AG08395 (cell line): ENCODE data around the gene EPHB2.

ENCODE experiments used
- DNase-seq: peaks from one replicate; pipeline ENCODE4 v3.0.0; 2012; ENCODE audit warnings: mixed read lengths, low spot score

The EPHB2 gene

DNA sequence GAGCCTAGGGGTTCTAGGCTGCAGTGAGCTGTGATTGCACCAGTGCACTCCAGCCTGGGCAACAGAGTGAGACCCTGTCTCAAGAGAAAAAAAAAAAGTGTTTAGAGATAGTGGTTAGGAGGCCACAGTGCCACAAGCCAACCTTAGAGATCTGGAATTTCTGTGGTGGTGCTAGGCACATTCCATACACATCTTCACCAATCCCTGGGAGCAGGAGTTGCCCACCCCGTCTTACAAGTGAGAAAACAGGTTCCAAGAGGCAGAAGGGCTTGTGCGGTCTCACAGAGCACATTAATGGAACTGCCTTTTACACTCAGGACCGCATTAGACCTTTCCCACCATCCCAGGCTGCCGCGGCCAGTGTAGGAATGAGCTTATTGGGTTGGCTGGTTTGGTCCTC lies 93.2 kb downstream of the EPHB2 start:
- DNase-seq, result no peak

DNA sequence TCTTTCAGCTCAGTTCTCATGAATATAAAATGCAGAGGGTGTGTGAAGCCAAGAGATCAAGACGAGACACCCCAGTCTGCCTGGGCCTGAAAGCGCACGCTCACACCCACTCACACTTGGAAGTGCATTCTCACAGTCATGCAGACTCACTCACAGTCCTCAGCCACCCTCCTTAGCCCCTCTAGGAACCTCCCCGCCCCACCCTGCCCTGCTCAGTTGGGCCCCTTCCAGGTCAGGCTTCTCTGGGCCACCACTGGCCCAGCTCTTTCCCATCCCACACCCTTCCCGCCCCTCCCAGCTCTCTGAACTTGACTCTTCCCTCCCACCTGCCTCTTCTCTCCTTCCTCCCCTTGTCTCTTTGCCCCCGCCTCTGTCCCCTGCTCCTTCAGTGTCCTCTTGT lies 93.8 kb downstream of the EPHB2 start:
- DNase-seq, result no peak

DNA sequence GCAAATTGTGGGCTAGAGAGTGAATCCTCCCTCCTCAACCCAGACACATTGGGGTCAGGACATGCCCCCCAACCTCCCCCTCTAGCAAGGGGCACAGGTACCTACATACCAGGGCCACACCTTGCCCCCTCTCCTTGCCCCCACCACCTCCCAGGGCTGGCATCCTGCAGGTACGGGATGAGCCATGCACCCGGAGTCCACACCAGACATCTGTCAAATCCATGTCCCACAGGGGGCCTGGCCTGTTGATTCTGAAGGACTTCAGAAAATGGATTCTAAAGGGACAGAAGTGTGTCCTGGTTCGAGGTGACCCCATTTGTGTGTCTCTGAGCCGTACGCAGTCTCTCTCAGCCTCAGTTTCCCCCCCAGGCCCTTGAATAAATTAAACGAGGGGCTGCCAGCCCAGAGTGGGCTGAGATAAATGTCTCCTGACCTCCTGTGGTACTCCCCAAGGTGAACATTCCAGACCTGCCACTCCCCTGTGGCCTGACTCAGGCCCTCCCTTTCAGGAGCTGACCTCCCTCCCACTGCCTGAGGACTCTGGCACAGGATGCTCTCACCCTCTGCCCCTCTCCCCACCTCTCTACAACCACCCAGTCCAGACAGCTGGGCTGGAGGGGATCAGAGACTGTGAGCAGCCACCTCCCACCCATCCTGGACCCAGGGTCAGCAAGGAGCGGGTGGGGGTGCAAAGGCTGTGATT lies 94.5 kb downstream of the EPHB2 start:
- DNase-seq, result no peak

DNA sequence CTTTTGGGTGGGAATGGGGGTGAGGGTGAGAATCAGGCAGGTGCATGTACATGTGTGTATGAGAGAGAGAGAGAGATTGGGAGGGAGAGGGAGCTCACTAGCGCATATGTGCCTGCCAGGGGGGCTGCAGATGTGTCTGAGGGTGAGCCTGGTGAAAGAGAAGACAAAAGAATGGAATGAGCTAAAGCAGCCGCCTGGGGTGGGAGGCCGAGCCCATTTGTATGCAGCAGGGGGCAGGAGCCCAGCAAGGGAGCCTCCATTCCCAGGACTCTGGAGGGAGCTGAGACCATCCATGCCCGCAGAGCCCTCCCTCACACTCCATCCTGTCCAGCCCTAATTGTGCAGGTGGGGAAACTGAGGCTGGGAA lies 95.0 kb downstream of the EPHB2 start:
- no peak for DNase-seq

DNA sequence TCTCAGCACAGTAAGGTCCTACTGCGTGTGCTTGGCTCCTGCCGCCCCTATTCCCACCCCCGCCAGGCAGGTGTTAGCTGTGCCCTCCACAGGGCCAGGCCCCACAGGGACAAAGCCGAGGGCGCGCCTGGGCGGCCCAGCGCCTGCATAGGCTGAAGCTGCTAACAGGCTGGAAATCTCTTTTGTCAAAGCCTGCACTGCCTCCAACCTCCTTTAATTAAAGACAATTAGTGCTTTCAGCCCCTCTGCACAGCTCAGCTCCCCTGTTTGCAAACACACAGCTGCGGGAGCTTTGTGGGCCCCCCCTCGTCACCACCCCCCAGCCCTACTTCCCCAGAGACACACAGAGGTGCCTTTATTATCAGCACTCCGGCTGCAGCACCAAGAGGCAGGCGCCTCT lies 95.9 kb downstream of the EPHB2 start:
- DNase-seq, result no peak

DNA sequence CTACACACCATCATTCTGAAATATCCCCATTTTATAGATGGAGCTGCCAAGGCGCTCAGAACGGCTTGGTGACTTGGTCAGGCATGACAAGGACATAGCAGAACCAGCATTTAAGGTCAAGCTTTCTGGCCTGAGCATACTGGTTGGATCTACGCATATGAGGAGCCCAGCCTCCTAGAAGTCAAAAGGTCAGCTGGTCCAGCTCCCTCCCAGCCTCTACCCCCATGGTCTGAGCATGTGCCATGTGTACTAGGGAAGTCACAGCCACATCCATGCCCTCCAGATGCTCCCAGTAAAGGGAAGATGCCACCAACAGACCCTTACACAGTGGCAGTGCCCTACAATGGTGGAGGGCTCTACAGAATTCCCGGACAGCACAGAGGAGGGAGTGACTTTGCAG lies 96.7 kb downstream of the EPHB2 start:
- DNase-seq, result no peak

DNA sequence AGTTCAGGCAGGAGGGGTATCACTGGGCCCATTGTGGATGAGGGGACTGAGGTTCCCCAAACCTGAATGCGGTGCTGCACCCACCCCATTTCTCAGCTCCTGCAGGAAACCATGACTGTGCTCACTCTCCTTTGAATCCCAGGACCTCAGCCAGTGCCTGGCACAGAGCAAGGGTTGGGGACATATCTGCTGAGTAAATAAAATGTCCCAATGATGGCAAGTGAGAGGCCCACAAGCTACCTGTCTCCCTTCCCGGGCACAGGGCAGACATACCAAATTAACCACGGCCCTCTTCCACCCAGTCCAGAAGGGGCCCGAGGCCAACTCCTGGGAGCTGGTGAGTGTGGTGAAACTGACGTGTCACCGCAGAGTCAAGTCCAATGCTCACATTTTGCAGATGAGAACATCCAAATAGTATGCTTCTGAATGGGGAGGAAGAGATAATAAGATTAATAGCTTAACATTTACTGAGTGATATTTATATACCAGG lies 97.6 kb downstream of the EPHB2 start:
- peak; percentile 92 for DNase-seq

DNA sequence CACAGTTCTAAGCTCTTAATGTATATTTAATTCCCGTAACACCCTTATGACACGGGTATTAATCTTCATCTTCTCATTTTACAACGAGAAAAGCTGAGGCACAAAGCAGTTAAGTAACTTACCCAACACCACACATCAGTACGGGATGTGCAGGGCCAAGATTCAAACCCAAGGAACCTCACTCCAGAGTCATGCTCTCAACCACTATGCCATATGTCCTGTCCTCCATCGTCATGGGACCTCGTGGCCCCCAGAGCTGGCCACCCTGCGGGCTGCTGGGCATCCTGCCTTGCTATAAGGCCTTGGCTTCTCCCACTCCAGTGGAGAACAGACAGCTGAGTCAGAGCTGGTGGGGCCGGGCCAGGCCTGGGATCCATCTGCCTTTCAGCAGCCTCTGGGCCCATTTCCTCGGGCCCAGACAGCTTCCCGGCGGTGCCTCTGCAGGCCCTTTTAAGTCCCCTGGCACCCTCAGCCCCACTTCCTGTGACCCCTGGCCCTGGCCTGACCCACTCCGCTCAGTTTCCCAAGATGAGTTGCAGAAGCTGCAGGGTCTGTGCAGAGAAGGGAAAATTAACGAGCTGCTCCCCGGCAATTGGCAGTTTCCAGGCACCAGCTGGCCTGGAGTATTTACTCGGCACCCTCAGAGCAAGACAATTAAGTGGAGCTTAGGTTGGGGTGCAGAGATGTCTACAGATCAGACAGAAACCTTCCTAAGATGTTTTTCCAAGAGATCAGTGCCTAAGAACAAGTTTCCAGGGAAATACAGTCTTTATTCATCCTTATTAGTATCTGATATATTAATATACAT lies 98.2 kb downstream of the EPHB2 start:
- DNase-seq, result peak; percentile 93

DNA sequence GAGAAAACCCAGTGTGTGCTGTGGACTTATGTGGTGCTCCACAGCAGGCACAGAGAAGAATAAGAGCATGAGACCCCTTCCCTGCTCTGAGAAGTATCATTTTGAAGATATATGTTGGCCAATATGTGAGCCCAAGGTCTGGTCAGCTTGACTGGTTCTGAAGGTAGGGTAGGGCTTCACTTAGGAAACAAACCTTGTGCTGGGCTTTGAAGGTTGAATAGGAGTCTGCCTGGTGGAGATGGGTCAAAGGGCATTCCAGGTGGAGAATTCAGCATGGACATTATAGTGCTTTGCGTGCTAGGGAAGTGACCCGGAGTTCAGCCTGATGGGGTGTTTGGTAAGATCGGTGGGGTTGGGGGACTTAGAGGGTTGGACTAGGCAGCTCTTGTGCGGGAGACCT lies 99.1 kb downstream of the EPHB2 start:
- no peak for DNase-seq

DNA sequence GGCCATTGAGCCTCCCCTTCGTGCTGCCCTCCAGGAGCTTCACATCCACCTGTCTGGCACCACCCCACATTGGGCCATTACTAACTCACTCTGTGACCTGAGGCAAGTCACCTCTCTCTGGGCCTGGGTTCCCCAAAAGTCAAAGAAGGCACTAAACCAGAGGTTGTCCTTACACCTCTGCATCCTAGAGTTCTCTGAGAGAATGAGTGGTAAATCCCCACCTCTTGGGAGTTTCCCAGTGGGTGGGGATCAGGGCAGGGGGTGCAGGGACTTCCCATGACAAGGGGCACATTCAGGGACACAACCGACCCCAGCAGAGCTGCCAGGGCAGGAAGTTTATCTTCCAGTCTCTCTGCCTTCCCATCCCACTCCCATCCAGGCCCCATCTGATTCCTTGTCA lies 99.7 kb downstream of the EPHB2 start:
- no peak for DNase-seq

DNA sequence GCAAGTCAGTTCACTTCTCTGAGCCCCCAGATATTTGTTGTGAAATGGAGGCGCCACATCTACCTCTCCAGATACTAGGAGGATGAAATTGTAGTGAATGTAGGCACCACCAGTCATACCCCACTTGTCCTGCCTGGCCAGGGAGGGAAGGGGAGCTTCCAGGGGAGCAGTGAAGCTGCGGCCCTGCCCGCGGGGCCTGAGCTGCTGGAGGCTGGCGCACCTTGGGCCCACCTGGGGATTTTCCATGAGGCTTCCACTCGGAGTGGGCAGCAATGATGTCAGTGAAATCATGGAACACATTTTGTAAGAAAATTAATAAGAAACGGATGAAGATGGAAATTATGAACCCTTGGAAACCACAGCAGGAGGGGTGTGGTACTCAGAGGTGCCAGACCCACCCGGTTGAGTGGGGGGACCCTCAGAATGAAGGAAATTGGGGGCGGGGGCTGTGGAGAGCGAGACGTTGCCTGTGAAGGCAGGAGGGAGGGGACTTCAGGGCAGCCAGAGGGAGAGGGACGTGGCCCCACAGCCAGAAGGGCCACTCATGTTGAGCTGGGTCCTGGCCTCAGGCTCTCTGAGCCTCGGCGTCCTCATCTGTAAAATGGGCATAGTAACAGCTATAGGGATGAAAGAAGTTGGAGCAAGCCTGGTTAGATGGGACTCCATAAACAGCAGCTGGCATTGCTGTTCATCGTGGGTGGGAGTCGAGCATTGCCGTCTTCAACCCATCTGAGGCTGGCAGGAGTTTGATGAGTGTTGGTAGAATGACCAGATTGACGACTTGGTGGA lies 101.6 kb downstream of the EPHB2 start:
- DNase-seq, result no peak

DNA sequence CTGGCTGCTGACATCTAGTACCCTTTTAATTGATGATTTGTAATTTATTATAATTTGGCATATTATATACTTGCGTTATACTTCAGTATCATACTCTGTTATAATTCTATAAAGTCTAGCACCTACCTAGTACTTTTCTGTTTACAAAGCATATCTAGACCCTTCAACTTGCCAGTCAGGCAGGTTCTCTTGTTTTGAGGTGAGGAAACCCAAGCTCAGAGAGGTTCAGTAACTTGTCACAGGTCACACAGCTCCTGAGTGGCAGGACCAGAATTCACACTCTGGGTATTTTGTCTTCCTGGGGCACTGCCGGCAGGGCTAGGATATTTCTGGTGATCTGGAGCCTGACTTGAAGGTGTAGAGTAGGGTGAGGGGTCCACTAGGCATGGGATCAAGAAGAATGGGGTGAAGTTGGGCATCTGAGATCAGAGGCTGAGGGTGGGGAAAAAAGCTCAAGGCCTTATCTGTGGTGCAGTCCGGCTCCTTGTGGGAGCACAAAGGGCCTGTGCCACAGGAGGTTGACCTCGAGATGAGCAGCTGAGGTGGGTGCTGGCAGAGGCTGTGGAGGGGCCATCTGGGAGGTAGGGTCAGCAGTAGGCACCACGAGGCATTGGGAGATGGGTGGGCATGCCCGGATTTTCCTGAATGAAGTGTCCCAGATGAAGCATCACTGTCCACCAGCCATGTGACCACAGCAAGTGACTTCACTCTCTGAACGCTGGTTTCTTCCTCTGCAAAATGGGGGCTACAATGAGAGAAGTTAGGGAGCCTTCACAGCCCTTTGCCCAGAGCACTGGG lies 102.6 kb downstream of the EPHB2 start:
- no peak for DNase-seq

DNA sequence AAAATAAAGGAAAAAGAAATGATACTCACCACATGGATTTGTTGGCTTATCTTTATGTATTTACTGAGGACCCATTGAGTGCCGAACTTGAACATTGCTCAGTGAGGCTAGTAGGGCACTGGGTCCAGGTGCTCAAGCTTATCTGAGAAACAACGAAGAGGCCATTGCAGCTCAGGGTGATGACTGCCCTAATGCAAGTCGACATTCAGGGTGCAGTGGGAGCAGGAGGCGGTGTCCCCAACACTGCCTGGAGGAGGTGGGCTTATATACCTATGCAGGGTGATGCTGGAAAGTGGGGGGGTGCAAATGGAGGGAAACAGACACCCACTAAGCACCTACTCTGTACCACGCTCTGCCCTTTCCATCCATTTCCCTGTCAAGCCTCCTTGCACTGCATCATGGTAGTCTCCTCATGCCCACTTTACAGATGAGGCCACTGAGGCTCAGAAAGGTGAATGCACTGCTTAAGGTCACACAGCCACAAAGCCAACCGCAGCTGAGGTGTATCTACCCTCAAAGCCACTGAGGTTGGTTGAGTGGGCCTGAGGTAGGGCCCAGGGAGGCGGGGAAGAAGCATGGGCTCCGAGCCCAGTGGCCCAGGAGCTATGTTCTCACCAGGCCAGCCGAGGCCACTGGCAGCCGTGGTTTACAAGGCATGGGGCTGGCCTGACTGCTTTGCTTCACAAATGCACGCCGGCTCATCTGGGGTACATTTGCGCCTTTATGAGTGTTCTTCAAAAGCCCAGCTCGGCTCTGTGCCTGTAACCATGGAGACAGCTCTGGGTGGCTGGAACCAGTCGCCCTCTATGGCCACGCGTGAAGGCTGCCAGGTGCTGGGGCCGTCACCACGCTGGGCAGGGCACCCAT lies 103.8 kb downstream of the EPHB2 start:
- DNase-seq, result peak; percentile 67

DNA sequence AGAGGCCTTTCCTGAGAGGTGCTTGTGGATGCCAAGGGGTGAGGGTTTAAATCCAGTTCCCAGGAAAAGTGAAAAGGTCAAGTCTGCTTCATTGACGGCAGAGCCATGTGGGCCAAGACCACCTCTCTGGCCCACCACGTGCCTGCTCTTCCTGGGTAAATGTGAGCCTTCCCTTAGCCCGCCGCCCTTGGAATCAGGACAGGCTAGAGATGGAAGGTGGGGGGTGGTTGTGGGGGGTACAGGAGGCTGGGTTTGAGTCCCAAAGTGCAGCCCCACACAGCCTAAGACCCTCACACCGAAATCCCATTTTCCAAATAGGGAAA lies 104.4 kb downstream of the EPHB2 start:
- no peak for DNase-seq

DNA sequence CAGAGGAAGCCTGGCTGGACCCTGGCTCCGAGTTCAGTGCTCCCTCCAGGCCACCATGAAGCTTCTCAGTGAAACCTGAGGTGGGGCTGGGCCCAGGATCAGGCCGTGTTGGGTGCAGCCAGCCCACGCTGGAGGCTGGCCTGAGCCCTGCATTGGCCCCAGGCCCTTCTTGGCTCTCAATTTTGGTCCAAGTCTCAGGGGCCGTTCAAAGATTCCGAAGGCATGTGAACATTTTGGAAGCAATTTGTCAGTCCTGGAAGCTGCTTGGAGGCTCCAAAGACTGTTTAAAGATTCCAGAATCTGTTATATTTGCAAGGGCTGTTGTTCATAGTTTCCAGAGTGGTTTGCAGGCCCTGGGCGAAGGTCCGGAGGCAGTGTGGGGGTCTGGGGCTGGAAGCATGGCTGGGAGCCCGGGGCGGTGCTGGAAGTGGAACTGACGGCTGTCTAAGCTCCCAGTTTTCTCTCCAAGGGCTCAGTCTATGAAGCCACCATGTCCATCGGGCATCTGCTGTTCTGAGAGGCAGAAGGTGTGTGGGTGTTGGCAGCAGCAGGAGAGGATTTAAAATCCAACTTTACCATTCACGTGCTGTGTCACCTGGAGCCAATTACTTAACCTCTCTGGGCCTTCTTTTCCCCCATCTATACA lies 104.9 kb downstream of the EPHB2 start:
- DNase-seq, result no peak

DNA sequence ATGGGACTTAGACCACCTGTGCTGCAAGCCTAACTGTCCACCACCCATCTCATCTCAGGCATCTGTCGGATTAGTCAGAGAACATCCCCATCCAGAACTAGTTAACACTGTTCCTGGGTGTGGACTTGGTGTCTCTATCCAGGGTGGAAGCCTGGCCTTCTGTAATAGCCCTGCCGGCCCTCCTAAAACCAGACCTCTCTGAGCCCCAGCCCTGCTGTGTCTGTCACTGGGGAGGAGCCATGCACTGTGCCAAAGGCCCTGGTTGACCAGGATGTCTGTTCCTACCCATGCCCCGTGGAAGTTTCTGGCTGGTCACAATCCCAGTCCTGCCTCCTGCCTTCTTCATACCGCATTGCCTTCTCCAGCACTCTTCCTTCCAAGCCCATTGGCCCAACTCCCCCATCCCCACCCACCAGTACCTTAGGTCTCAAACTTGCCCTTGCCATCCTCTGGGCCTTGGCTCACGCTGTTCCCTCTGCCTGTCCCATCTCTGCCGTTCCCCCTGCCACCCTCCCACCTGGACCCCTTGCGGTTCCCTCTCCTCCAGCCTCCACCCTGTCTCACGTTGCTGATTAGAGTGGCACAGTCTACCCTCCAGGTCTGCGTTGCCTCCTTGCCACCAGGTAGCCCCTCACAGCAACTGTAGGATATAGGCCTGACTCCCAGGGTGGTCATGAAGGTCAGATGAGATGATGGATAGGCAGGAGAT lies 105.6 kb downstream of the EPHB2 start:
- peak; percentile 9 for DNase-seq

DNA sequence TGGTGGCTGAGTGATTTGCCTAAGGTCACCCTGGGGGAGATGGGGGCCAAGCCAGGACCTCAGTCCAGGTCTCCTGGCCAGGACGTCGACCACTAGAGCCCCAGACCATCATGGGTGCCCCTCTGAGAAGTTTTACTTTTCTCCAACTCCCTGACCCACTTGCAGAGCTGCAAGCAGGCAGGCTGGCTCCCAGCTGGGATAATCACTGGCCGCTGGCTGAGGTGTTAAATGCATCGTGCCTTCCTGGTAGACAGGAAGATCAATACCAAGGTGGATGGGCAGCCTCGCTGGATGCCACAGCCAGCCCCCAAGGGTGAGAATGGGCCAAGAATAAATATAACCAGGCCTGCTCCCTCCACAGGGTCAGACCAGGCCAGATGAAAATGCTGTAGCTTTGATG lies 106.2 kb downstream of the EPHB2 start:
- DNase-seq, result no peak

DNA sequence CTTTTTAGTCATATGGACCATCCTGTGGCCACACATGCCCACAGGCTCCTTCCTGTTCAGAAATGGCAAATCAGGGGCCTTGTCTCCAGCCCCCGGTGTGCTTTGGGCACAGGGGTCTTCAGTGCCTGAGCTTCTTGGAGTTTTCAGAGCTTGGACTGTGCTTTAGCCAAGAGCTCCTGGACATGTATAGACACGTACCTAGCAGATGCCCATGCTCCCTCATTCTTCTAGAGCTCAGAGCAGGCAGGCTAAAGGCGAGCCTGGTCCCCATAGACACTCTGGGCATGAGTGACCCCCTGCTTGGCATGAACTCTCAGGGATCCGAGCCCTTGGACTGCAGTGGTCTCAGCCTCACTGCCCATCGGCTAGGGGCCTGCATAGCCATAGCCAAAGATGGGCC lies 106.8 kb downstream of the EPHB2 start:
- no peak for DNase-seq

DNA sequence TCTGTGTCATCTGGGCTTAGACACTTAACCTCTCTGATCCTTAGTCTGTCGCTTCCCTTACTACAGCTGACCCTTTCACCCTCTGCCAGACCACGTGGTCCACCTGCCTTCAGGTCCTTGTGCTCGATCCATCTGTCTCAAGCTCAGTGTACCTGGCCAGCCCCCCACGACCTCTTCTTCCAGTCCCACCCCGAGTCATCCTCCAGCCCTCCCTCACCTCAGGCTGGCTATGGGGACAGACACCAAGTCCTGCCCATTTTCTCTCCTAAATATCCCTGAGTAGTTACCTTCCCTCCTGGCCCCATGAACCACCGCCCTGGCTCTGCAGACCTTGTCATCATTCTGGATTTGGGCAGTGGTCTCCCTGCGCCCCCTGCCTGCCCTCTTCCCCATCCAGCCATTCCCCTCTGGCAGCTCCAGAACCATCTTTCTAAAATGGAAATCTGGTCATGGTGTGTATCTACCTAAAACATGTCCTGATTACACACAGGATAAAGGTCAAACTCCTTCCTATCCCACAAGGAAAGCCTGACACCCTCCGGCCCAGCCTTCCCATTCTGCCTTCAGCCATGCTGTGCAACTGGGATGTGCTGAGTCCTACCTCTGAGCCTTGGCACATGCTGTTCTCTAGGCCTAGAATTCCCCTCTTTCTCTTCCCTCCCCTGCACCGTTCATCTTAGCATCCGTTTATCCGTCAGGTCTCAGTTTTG lies 107.6 kb downstream of the EPHB2 start:
- DNase-seq, result no peak
